Neural progenitor cell (in vitro differentiated cells): Measurements from ENCODE around the gene MACIR. TPM values are rescaled to one million over a fixed set of nuclear protein-coding genes. Genes with fewer than 3 reads are reported as not detected.
A peak's percentile ranks its signal among the peaks of the same experiment; 100 is the strongest.

Experiments
- DNase-seq: peaks from one replicate; pipeline ENCODE4 v3.0.0-alpha.2; 2016; ENCODE audit warnings: low spot score
- H2AFZ ChIP-seq: fragments of 200-600 bp; sonication (generic); replicated peaks from 2 replicates; pipeline ENCODE4 v1.6.1; 2016; ENCODE audit warnings: antibody characterized with exemption
- H3F3A ChIP-seq: fragments of 200-600 bp; sonication (generic); 2 replicates; pipeline ENCODE4 v1.6.1; 2016; ENCODE audit warnings: antibody characterized with exemption, low read depth
- H3K27ac ChIP-seq: fragments of 200-600 bp; sonication (generic); 2 replicates; pipeline ENCODE4 v1.5.1; 2016; ENCODE audit warnings: mild to moderate bottlenecking
- H3K27me3 ChIP-seq: fragments of 200-600 bp; sonication (generic); 2 replicates; pipeline ENCODE4 v1.6.1; 2016; ENCODE audit warnings: mild to moderate bottlenecking, moderate library complexity
- H3K36me3 ChIP-seq: fragments of 200-600 bp; sonication (generic); 2 replicates; pipeline ENCODE4 v1.5.1; 2016
- H3K4me1 ChIP-seq: fragments of 200-600 bp; sonication (generic); 2 replicates; pipeline ENCODE4 v1.6.1; 2016; ENCODE audit warnings: mixed run types
- H3K4me2 ChIP-seq: fragments of 200-600 bp; sonication (generic); 2 replicates; pipeline ENCODE4 v1.6.1; 2016
- H3K4me3 ChIP-seq: fragments of 200-600 bp; sonication (generic); 2 replicates; pipeline ENCODE4 v1.5.1; 2016
- H3K79me2 ChIP-seq: fragments of 200-600 bp; sonication (generic); 2 replicates; pipeline ENCODE4 v1.6.1; 2016; ENCODE audit warnings: low read depth
- H3K9ac ChIP-seq: fragments of 200-600 bp; sonication (generic); 2 replicates; pipeline ENCODE4 v1.6.1; 2016
- H3K9me3 ChIP-seq: fragments of 200-600 bp; sonication (generic); 2 replicates; pipeline ENCODE4 v1.5.1; 2016; ENCODE audit warnings: low read depth
- H4K20me1 ChIP-seq: fragments of 200-600 bp; sonication (generic); 2 replicates; pipeline ENCODE4 v1.6.1; 2016; ENCODE audit warnings: low read depth
- H3K27ac Mint-ChIP-seq: 3 replicates; pipeline ENCODE4 v1.8.0; 2021; ENCODE audit warnings: mixed read lengths
- H3K27me3 Mint-ChIP-seq: 2 replicates; pipeline ENCODE4 v1.8.0; 2022; ENCODE audit warnings: low read depth, mild to moderate bottlenecking, inconsistent platforms, moderate library complexity, mixed read lengths; ENCODE audit not compliant: insufficient read depth
- H3K36me3 Mint-ChIP-seq: 3 replicates; pipeline ENCODE4 v1.8.0; 2021; ENCODE audit warnings: mixed read lengths
- H3K4me1 Mint-ChIP-seq: 3 replicates; pipeline ENCODE4 v1.8.0; 2021; ENCODE audit warnings: mixed read lengths
- H3K4me3 Mint-ChIP-seq: 3 replicates; pipeline ENCODE4 v1.8.0; 2021; ENCODE audit warnings: mild to moderate bottlenecking, moderate library complexity, mixed read lengths
- H3K9me3 Mint-ChIP-seq: 3 replicates; pipeline ENCODE4 v1.8.0; 2020; ENCODE audit warnings: mixed read lengths
- EZH2 ChIP-seq: fragments of 200-600 bp; sonication (generic); IDR thresholded peaks from 2 replicates; pipeline ENCODE4 v1.6.1; 2017; ENCODE audit warnings: antibody characterized with exemption, mild to moderate bottlenecking, moderate library complexity
- EZH2phosphoT487 ChIP-seq: fragments of 200-600 bp; sonication (generic); IDR thresholded peaks from 2 replicates; pipeline ENCODE4 v1.6.1; 2017; ENCODE audit warnings: antibody characterized with exemption
- total RNA-seq: library from RNA; depleted of rRNA; stranded (reverse); fragments of >200 nt; gene quantifications from 2 replicates; pipeline ENCODE4 v1.2.3, GENCODE V29; 2015; ENCODE audit warnings: low replicate concordance
- TF ChIP-seq, protein P1 (sequence below): fragments of 200-600 bp; sonication (generic); IDR thresholded peaks from 2 replicates; pipeline ENCODE4 v1.5.1; 2017; ENCODE audit warnings: antibody characterized with exemption, mild to moderate bottlenecking

MACIR gene
- total RNA-seq, 1 donor from 2014 or later: 26.3 TPM

DNA sequence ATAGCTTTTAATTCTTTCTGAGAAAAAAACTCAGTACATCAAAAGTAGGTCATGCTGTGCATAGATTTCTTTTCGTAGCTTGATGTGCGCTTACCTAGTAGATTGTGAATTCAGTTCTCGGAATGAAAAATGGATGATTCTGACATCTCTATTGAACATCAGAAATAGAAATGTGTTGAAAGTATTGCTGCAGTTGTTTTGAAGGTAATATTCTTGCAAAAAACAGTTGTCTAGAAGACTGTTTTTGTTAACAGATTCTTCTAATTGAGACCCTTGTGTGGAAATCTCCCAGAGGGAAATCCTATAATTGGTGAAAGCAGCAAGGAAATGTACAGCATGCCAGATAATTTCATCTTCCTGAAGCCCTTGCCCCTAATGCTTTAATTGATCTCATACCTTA is 54.5 kb downstream of the MACIR start:
- Histone ChIP-seq H3K36me3 (no peaks in the 10 kb centered on the region), H4K20me1 (no peaks in the 10 kb centered on the region), H3K79me2 (no peaks in the 10 kb centered on the region), H2AFZ (peak overlapping the region; percentile 1), H3K27me3 (no peaks in the 10 kb centered on the region), H3K9me3 (no peaks in the 10 kb centered on the region), H3K4me3 (no peak overlapping the region), H3K4me2 (no peak overlapping the region), H3K4me1 (no peaks in the 10 kb centered on the region), H3K9ac (no peak overlapping the region), H3F3A (no peaks in the 10 kb centered on the region), H3K27ac (no peak overlapping the region)
- Mint-ChIP-seq H3K4me1 (peaks cover 5% of the 10 kb centered on the region), H3K9me3 (no peaks in the 10 kb centered on the region), H3K4me3 (no peak overlapping the region), H3K27me3 (no peaks in the 10 kb centered on the region), H3K27ac (no peak overlapping the region), H3K36me3 (no peaks in the 10 kb centered on the region)
- TF ChIP-seq EZH2: no peak
- TF ChIP-seq, protein P1, sequence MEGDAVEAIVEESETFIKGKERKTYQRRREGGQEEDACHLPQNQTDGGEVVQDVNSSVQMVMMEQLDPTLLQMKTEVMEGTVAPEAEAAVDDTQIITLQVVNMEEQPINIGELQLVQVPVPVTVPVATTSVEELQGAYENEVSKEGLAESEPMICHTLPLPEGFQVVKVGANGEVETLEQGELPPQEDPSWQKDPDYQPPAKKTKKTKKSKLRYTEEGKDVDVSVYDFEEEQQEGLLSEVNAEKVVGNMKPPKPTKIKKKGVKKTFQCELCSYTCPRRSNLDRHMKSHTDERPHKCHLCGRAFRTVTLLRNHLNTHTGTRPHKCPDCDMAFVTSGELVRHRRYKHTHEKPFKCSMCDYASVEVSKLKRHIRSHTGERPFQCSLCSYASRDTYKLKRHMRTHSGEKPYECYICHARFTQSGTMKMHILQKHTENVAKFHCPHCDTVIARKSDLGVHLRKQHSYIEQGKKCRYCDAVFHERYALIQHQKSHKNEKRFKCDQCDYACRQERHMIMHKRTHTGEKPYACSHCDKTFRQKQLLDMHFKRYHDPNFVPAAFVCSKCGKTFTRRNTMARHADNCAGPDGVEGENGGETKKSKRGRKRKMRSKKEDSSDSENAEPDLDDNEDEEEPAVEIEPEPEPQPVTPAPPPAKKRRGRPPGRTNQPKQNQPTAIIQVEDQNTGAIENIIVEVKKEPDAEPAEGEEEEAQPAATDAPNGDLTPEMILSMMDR: no peak
- TF ChIP-seq EZH2phosphoT487: no peak
- no peak for DNase-seq

DNA sequence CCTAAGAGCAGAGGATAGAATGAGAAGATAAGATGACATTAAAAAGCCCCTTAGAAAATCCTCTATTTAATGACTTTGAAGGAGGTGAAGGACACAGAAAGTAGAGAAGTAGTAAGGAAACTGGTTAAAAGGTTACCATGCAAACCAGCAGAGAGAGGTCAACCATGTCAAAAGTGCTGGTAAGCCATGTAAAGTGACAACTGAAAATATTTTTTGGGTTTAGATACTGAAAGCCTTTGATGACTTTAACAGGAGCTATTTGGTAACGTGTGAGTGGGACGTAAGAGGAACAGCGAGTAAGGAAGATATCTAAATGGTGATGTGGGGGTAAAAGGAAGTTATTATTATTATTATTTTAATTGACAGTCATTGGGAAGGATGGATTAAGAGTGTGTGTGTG is 56.9 kb downstream of the MACIR start:
- Histone ChIP-seq H3K9ac (no peak overlapping the region), H3K27ac (no peak overlapping the region), H2AFZ (no peak overlapping the region), H3K79me2 (no peaks in the 10 kb centered on the region), H3K4me1 (peaks cover 5% of the 10 kb centered on the region), H3K4me3 (no peak overlapping the region), H3K4me2 (no peak overlapping the region), H3F3A (no peaks in the 10 kb centered on the region), H3K36me3 (no peaks in the 10 kb centered on the region), H4K20me1 (no peaks in the 10 kb centered on the region), H3K9me3 (no peaks in the 10 kb centered on the region), H3K27me3 (no peaks in the 10 kb centered on the region)
- H3K36me3 Mint-ChIP-seq: no peaks in the 10 kb centered on the region
- no peak for DNase-seq
- H3K4me3 Mint-ChIP-seq: no peak overlapping the region
- no peak for TF ChIP-seq EZH2
- TF ChIP-seq EZH2phosphoT487: no peak
- TF ChIP-seq, protein P1: no peak
- no peaks in the 10 kb centered on the region for H3K27me3 Mint-ChIP-seq
- no peaks in the 10 kb centered on the region for H3K9me3 Mint-ChIP-seq
- H3K4me1 Mint-ChIP-seq: peaks cover 5% of the 10 kb centered on the region
- H3K27ac Mint-ChIP-seq: no peak overlapping the region

DNA sequence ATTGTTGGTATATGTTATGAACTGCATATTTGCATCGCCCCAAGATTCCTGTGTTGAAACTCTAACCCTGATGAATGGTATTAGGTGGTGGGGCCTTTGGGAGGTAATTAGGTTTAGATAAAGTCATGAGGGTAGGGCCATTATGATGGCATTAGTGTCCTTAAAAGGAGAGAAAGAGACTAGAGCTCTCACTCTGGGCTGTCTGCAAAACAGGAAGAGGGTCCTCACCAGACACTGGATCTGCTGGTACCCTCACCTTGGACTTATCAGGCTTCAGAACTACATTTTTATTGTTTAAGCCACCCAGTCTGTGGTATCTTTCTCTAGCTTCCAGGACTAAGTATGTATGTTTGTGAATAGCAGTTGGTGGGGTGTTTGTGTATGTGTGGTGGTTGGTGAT is 68.9 kb downstream of the MACIR start:
- no peak for TF ChIP-seq EZH2
- no peak for TF ChIP-seq EZH2phosphoT487
- TF ChIP-seq, protein P1: no peak
- Histone ChIP-seq H3K4me1 (no peaks in the 10 kb centered on the region), H3K4me3 (no peak overlapping the region), H2AFZ (no peak overlapping the region), H3K79me2 (no peaks in the 10 kb centered on the region), H4K20me1 (no peaks in the 10 kb centered on the region), H3F3A (no peaks in the 10 kb centered on the region), H3K27me3 (no peaks in the 10 kb centered on the region), H3K9ac (no peak overlapping the region), H3K36me3 (no peaks in the 10 kb centered on the region), H3K27ac (no peak overlapping the region), H3K9me3 (no peaks in the 10 kb centered on the region), H3K4me2 (no peak overlapping the region)
- DNase-seq: peak; percentile 5
- no peaks in the 10 kb centered on the region for H3K4me1 Mint-ChIP-seq
- no peak overlapping the region for H3K4me3 Mint-ChIP-seq
- no peaks in the 10 kb centered on the region for H3K36me3 Mint-ChIP-seq
- no peaks in the 10 kb centered on the region for H3K9me3 Mint-ChIP-seq
- no peaks in the 10 kb centered on the region for H3K27me3 Mint-ChIP-seq
- no peak overlapping the region for H3K27ac Mint-ChIP-seq
